Measurements from ENCODE around the gene RNF114.
A peak's percentile ranks its signal among the peaks of the same experiment; 100 is the strongest.
"Not testable (repeated sequence)": the region's sequence is repeated elsewhere in the genome, so short reads cannot be mapped to it uniquely, and the experiment has no call there.

RNF114 gene

DNA sequence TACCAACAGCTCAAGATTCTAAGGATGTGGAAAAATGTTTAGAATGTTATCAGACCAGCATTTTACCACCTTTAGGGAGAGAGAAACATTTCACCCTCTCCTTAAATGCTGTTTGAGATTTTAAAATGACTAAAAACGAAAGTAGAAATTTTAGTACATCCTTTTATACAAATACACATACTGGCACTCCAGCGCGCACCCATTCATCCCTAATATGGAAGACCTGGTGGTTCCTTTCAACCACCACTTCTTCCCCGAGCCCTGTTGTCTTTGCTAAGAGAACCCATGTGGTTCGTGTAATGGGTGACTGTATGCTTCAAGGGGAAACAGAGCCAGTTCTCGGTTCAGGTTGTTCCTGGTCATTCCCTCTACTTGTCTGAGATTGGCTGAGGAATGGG lies 42.1 kb upstream of the RNF114 start:
- peak; percentile 55 for ATAC-seq (ENCODE audit: low read depth)
- peak overlapping the region; percentile 35 for H3K27ac Mint-ChIP-seq

DNA sequence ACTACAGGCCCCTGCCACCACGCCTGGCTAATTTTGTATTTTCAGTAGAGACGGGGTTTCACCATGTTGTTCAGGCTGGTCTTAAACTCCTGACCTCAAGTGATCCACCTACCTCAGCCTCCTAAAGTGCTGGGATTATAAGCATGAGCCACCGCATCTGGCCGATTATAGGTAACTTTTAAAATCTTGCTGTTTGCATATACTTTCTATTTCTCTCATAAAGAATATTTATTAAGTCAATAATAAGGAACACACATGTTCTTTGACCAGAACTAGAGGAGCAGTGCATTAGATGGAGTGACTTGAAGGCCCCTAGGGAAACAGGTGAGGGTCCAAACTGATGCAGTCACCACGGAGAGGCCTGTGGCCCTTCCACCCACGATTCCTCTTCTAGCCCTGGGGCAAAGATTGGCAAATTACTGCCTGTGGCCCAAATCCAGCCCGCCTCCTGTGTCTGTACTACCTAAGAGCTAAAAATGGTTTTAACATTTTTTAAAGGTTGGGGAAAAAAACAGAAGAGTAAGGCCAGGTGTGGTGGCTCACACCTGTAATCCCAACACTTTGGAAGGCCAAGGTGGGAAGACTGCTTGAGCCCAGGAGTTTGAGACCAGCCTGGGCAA lies 40.6 kb upstream of the RNF114 start:
- H3K27me3 Mint-ChIP-seq; H3K27ac Mint-ChIP-seq; ATAC-seq (ENCODE audit: low read depth); H3K9me3 Mint-ChIP-seq; DNase-seq (ENCODE audit: low spot score in 2 of 2); H3K36me3 Mint-ChIP-seq; H3K4me3 Mint-ChIP-seq: not testable (repeated sequence)
- H3K4me1 Mint-ChIP-seq, result peaks cover 10% of the 10 kb centered on the region

More for the DNA sequence above, 42.1 kb upstream of the RNF114 start:
- DNase-seq (ENCODE audit: low spot score in 2 of 2), result no peak
- no peaks in the 10 kb centered on the region for H3K27me3 Mint-ChIP-seq
- no peaks in the 10 kb centered on the region for H3K9me3 Mint-ChIP-seq
- H3K4me3 Mint-ChIP-seq, result peak overlapping the region; percentile 64
- H3K36me3 Mint-ChIP-seq, result no peaks in the 10 kb centered on the region
- peaks cover 13% of the 10 kb centered on the region for H3K4me1 Mint-ChIP-seq

GRCh38 chr20:49896204-49896603 lies 40.0 kb upstream of the RNF114 start:
- H3K4me3 Mint-ChIP-seq, result no peak overlapping the region
- DNase-seq (ENCODE audit: low spot score in 2 of 2) (no peak), ATAC-seq (ENCODE audit: low read depth) (no peak)
- H3K27ac Mint-ChIP-seq, result no peak overlapping the region
- no peaks in the 10 kb centered on the region for H3K9me3 Mint-ChIP-seq
- H3K36me3 Mint-ChIP-seq, result no peaks in the 10 kb centered on the region
- peaks cover 10% of the 10 kb centered on the region for H3K4me1 Mint-ChIP-seq
- no peaks in the 10 kb centered on the region for H3K27me3 Mint-ChIP-seq

DNA sequence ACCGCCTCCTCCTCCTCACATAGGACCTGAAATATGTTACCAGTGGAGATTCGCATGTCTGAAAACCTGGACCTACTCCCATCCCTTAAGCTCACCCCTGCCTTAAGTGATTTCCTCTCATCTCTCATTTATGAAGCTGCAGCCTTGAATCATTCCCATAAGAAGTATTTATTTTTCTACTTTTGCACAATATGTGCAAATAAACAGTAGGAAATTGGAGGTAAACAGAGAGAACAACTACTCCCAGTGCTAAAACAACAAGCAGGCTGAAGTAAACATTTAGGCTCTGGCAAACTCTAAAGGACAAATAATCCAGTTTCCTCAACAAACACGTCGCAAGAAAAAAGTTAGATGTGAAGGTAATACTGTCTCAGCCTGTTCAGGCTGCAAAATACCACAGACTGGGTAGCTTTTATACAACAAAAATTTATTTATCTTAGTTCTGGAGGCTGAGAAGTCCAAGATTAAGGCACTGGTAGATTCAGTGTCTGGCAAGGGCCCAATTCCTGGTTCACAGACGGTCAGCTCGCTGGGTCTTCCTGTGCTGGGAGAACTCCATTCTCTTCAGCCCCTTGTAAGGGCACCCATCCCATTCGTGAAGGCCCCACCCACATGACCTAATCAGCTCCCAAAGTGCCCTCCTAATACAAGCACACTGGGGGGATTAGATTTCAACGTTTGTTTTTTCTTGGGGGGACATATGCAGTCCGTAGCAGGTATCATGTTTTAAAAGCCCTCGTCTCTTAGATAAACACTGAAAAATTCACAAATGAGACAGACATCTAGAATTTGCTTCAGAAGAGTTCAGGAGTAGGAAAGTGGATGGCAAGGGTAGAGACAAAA lies 36.4 kb upstream of the RNF114 start:
- no peaks in the 10 kb centered on the region for H3K9me3 Mint-ChIP-seq
- H3K27me3 Mint-ChIP-seq, result no peaks in the 10 kb centered on the region
- ATAC-seq (ENCODE audit: low read depth) (no peak), DNase-seq (ENCODE audit: low spot score in 2 of 2) (no peak)
- peaks cover 8% of the 10 kb centered on the region for H3K36me3 Mint-ChIP-seq
- H3K27ac Mint-ChIP-seq, result no peak overlapping the region
- no peak overlapping the region for H3K4me3 Mint-ChIP-seq
- H3K4me1 Mint-ChIP-seq, result no peaks in the 10 kb centered on the region

DNA sequence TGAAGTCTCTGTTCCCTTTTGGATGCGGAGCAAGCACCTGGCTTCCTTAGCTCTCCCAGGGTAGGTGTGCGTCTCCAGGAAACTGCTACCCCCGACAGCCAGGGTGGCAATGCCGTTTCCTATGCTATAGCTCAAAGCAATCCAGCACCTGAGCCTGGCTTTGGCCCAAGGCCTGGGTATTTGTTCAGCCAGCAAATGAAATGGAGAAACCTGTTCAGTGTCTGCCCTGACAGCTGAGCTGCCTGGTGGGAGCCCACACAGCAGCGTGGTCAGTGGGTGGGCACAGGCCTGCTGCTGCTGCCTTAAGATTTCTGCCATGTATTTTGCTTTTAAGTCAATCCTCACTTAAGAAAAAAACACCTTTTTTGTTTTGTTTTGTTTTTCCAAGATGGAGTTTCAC lies 34.6 kb upstream of the RNF114 start:
- Mint-ChIP-seq H3K27ac (no peak overlapping the region), H3K27me3 (no peaks in the 10 kb centered on the region), H3K36me3 (peaks cover 22% of the 10 kb centered on the region), H3K4me1 (no peaks in the 10 kb centered on the region), H3K4me3 (no peak overlapping the region), H3K9me3 (no peaks in the 10 kb centered on the region)
- no peak for DNase-seq (ENCODE audit: low spot score in 2 of 2)
- no peak for ATAC-seq (ENCODE audit: low read depth)

GRCh38 chr20:49904440-49905214 lies 31.6 kb upstream of the RNF114 start:
- Mint-ChIP-seq H3K4me3 (no peak overlapping the region), H3K4me1 (peaks cover 6% of the 10 kb centered on the region), H3K27me3 (no peaks in the 10 kb centered on the region), H3K9me3 (no peaks in the 10 kb centered on the region), H3K27ac (no peak overlapping the region), H3K36me3 (peaks cover 34% of the 10 kb centered on the region)
- ATAC-seq (ENCODE audit: low read depth), result no peak
- no peak for DNase-seq (ENCODE audit: low spot score in 2 of 2)

DNA sequence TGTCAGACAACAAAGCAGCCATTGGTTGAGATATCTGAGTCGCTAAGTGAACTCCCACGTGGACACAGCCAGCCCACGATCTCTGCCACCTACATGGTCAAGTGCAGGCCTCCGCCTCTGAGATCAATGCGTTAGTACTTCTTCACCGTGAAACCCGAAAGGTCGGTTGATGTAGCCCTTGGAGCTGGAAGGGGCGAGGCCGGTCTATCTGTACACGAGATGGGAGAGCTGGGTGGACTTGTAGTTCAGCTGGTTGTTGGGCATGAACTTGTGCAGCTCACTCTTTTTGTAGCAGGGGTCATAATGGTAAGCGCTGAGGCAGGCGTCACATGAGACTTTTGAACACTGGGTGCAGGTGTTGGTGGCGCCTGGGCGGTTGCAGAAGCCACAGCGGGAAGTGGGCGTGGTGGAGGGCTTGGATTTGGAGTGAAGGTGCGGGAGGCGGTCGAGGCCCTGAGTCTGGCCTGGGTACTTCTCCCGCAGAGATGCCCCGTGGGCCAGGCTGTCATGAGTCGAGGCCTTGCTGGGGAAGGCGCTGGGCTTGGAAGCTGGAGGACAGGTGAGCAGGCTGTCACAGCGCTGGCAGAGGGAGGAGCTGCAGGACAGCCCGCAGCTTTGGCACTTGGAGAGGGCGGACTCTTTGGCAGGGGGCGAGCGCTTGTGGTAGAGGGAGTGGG lies 30.6 kb upstream of the RNF114 start:
- DNase-seq (ENCODE audit: low spot score in 2 of 2) (no peak), ATAC-seq (ENCODE audit: low read depth) (no peak)
- H3K27me3 Mint-ChIP-seq, result no peaks in the 10 kb centered on the region
- H3K27ac Mint-ChIP-seq, result peak overlapping the region; percentile 35
- peaks cover 8% of the 10 kb centered on the region for H3K4me1 Mint-ChIP-seq
- H3K36me3 Mint-ChIP-seq, result peaks cover 34% of the 10 kb centered on the region
- no peaks in the 10 kb centered on the region for H3K9me3 Mint-ChIP-seq
- no peak overlapping the region for H3K4me3 Mint-ChIP-seq

DNA sequence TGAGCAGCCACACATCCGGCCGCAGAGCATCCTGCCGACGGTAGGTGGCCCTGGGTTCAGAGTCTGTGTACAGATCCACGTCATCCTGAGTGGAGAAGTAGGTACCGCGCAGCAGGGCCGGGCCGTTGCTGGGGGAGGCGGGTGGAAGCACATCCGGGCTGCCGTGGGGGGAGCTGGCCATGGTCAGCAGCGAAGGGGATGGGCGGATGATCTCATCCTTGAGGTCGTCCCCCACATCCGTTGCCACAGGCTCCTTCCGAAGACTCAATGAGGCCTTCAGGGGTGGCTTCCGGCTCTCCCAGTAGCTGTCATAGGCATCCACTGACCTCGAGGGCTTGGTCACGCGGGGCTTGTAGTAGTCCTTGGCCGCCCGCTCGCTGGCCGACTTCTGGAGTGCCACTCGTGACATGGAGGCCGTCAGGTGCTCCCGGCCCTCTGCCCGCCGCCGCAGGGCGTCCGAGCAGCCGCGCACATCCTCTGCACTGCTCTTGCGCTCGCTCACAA lies 30.0 kb upstream of the RNF114 start:
- H3K36me3 Mint-ChIP-seq, result peaks cover 34% of the 10 kb centered on the region
- H3K4me1 Mint-ChIP-seq, result peaks cover 11% of the 10 kb centered on the region
- peak overlapping the region; percentile 35 for H3K27ac Mint-ChIP-seq
- H3K4me3 Mint-ChIP-seq, result no peak overlapping the region
- DNase-seq (ENCODE audit: low spot score in 2 of 2) (no peak), ATAC-seq (ENCODE audit: low read depth) (no peak)
- H3K27me3 Mint-ChIP-seq, result no peaks in the 10 kb centered on the region
- no peaks in the 10 kb centered on the region for H3K9me3 Mint-ChIP-seq

- no peaks in the 10 kb centered on the region for H3K9me3 Mint-ChIP-seq
- ATAC-seq (ENCODE audit: low read depth) (no peak), DNase-seq (ENCODE audit: low spot score in 2 of 2) (no peak)
- no peak overlapping the region for H3K27ac Mint-ChIP-seq
- peaks cover 11% of the 10 kb centered on the region for H3K4me1 Mint-ChIP-seq
- H3K27me3 Mint-ChIP-seq, result no peaks in the 10 kb centered on the region
- H3K36me3 Mint-ChIP-seq, result peaks cover 34% of the 10 kb centered on the region
- no peak overlapping the region for H3K4me3 Mint-ChIP-seq
These were observed 29.5 kb upstream of the RNF114 start for GRCh38 chr20:49906615-49907154.

DNA sequence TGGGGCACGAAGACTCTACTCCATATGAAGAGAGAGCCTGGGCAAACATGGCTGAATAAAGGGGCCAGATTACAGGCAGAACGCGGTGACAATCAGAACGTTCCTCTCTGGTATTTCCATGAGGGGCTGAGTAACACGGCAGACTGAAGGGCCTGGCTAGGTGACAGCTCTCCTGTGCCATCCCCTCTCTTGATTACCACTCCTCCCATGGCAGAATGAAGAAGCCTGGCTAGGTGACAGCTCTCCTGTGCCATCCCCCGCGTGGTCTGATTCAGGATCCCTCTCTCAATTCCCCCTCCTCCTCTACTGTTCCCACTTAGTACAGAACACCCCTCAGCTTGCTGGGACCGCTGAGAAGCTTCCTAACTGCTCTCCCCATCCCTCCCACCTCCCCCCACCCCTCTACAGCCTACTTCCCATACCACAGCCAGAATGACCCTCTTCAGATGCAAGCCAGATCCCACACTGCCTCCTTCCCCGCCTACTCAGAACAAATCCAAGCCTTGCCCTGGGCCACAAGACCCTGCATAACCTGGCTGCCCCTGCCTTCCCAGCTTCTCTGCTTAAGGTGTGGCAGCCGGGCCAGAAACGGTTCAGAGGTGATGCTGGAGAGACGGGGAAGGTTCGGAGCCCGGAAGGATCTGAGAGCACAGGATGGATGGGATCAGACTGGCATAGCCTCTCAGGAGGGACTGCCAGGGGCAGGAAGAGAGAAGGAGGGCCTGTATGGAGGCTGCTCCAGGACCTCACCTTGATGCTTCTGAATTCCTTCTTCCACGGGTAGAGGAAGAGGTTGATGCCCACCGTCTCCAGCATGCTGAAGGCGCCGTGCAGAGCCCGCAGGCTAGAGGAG lies 28.6 kb upstream of the RNF114 start:
- DNase-seq (ENCODE audit: low spot score in 2 of 2) (no peak), ATAC-seq (ENCODE audit: low read depth) (no peak)
- Mint-ChIP-seq H3K4me3 (no peak overlapping the region), H3K4me1 (peaks cover 11% of the 10 kb centered on the region), H3K27ac (peak overlapping the region; percentile 60), H3K9me3 (no peaks in the 10 kb centered on the region), H3K27me3 (no peaks in the 10 kb centered on the region), H3K36me3 (peaks cover 35% of the 10 kb centered on the region)

DNA sequence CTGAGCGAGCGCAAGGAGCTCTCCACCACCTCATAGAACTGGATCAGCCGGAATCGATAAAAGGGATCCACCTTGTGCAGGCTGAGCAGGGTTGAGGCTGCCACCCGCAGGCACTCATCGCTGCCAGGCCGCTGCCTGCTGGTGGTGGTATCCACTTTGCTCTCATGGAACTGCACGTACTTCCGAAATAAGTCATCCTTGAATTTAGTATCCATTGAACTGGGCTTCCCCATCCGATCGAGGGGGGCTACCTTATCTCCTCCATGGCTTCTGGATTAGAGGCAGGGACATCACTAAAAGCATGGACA lies 28.0 kb upstream of the RNF114 start:
- Mint-ChIP-seq H3K4me3 (no peak overlapping the region), H3K27ac (no peak overlapping the region), H3K9me3 (no peaks in the 10 kb centered on the region), H3K27me3 (no peaks in the 10 kb centered on the region), H3K4me1 (peaks cover 11% of the 10 kb centered on the region), H3K36me3 (peaks cover 34% of the 10 kb centered on the region)
- no peak for DNase-seq (ENCODE audit: low spot score in 2 of 2)
- ATAC-seq (ENCODE audit: low read depth), result no peak

DNA sequence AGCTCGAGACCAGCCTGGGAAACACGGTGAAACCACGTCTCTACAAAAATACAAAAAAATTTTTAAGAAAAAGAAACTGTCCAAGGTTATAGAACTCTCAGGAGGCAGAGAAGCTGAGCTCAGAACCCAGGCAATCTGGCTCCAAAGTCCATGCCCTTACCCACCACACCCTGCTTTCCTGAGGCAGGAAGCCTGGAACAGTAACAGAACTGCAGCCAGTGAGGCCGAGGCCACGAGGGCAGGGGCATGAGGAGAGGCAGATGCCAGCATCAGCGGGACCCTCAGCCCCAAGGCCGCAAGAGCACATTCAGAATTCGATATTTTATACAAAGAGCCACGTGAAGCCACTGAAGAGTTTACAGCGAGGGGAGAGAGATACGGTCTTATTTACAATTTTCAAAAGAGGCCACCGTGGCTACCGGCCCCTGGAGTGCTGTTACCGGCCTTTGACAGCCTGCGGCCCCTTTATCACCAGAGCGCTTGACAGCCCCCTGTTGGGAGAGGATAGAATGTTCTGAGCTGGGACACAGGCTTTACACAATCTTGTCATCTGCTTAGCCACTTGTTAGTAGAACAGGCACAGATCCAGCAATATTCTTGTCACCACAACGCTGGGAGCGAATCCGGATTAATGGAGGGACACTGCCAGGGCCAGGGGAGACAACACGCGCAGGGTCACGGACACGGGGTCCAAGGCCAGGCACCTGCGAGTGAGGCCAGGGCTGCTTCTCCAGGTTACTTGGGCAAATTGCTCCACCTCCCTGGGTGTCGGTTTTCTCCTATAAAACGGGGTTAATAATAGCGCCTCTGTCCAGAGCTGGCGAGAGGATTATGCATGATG lies 26.5 kb upstream of the RNF114 start:
- Mint-ChIP-seq H3K4me1 (peaks cover 17% of the 10 kb centered on the region), H3K4me3 (no peak overlapping the region), H3K27me3 (no peaks in the 10 kb centered on the region), H3K9me3 (no peaks in the 10 kb centered on the region), H3K27ac (no peak overlapping the region), H3K36me3 (peaks cover 29% of the 10 kb centered on the region)
- DNase-seq (ENCODE audit: low spot score in 2 of 2) (no peak), ATAC-seq (ENCODE audit: low read depth) (no peak)

Data from memory B cell (primary cell).